ENCODE measurements around the gene PTPRA. TPM values are rescaled to one million over a fixed set of nuclear protein-coding genes. Genes with fewer than 3 reads are reported as not detected.

The PTPRA gene
- total and polyA plus RNA-seq, 11 donors = 6.1 to 43.4 (median 24.9) TPM

GRCh38 chr20:2839732-2840137 lies 33.5 kb upstream of the PTPRA start:
- ATAC-seq (no peak), DNase-seq (no peak)
- Histone ChIP-seq H3K4me3 (peak overlapping the region; percentile 70 to 99 (median 91)), H3K9me3 (no peaks in the 10 kb centered on the region), H3K27me3 (no peaks in the 10 kb centered on the region), H3K36me3 (peaks cover 0 to 13% (median 0%) of the 10 kb centered on the region in 9 donors), H3K27ac (peak overlapping the region; percentile 69 to 96 (median 87)), H3K4me1 (peaks cover 0 to 26% (median 15%) of the 10 kb centered on the region in 12 donors)
- intact Hi-C loops (cut with DNase I) = loop anchor here in 6 of 10 donors (1.0 to 10.0 kb wide), 9 partner anchors 33 to 315 kb away; partner anchors contain the start of genes EBF4 (in 2 of the 6), IDH3B (in 2 of the 6) and PTPRA (in 2 of the 6)
- TF ChIP-seq CTCF (IDR thresholded peaks at IDR 0.05) = no peak
- no peak for TF ChIP-seq POLR2A (IDR thresholded peaks at IDR 0.05)
- WGBS, 4 donors = 78 to 90% (median 82%) methylated on average over 17 to 21 of the region's 21 CpGs

DNA sequence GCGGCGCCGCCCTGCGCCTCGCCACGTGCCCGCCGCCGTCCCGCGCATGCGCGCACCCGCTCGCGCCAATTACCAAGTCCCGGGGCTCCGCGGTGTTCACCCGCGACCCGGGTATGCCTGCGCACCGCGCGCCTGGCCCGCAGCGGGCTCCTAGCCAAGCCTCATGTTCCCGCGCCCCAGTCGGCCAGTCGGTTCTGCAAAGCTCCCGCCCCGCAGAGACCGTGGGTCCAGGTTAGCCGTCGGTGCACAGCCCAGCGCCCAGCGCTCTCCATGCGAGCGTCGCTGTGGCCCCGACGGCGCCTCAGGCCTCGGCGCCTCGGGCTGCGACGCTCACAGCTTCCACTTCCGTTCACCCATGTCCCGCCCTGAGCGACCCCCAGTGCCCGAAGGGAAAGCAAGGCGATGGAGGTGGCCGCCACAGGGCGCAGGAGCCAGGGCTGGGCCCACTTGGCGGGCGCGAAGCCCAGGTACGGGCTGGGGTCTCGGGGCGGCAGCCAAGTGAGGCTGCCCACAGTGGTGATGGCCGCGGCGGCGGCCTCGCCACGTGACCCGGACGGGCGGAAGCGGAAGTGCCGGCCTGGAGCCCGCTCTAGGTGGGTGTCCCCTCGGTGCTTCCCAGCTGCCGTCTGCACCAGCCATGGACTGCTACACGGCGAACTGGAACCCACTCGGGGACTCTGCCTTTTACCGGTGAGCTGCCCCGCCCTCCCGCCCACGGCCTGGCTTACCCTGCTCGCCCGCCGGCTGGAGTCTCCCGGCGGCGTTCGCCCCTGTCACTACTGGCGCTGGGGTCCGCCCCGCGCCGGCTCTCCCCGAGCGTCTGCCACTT lies 32.9 kb upstream of the PTPRA start, which contains the start of the genes PCED1A and VPS16:
Gene PCED1A (minus strand): TSS at position 518 of the 829 bp plus-strand sequence. CDS start 743 bp downstream, outside the sequence.
Gene VPS16 (plus strand): TSS at position 608 of the 829 bp plus-strand sequence. CDS start 30 bp downstream, at position 638.
- 3 to 7% (median 3%) methylated on average over 41 to 98 of the region's 98 CpGs for WGBS, 4 donors

GRCh38 chr20:2840967-2841531 lies 32.2 kb upstream of the PTPRA start:
- Histone ChIP-seq H3K27me3 (no peaks in the 10 kb centered on the region), H3K4me3 (peak overlapping the region; percentile 70 to 99 (median 91)), H3K36me3 (peaks cover 0 to 13% (median 0%) of the 10 kb centered on the region in 9 donors), H3K9me3 (no peaks in the 10 kb centered on the region), H3K27ac (peak overlapping the region; percentile 69 to 96 (median 87)), H3K4me1 (peaks cover 0 to 26% (median 15%) of the 10 kb centered on the region in 12 donors)
- intact Hi-C loops (cut with DNase I) = loop anchor here in 5 of 10 donors (1.0 to 10.0 kb wide), 7 partner anchors 32 to 316 kb away; partner anchors contain the start of genes EBF4 (in 2 of the 5), PTPRA (in 2 of the 5) and IDH3B (in 1 of the 5)
- ATAC-seq (peak; percentile 44 to 78 (median 64)), DNase-seq (peak; percentile 67 to 83 (median 76))
- WGBS, 4 donors = 4 to 7% (median 5%) methylated on average over 26 to 33 of the region's 33 CpGs
- TF ChIP-seq POLR2A (IDR thresholded peaks at IDR 0.05) (no peak), CTCF (IDR thresholded peaks at IDR 0.05) (peak in 1 of 12 donors; percentile 7)

More for the DNA sequence above, 32.9 kb upstream of the PTPRA start, which contains the start of the genes PCED1A and VPS16:
- no peaks in the 10 kb centered on the region for H3K9me3 ChIP-seq
- H3K4me1 ChIP-seq = peaks cover 0 to 26% (median 15%) of the 10 kb centered on the region in 12 donors
- peak within 1 kb of the TSS; percentile 69 to 96 (median 87) for H3K27ac ChIP-seq
- intact Hi-C loops (cut with DNase I) = loop anchor here in 5 of 10 donors (1.0 to 10.0 kb wide), 7 partner anchors 32 to 316 kb away; partner anchors contain the start of genes EBF4 (in 2 of the 5), PTPRA (in 2 of the 5) and IDH3B (in 1 of the 5)
- TF ChIP-seq CTCF (IDR thresholded peaks at IDR 0.05) (no peak), POLR2A (IDR thresholded peaks at IDR 0.05) (peak in 1 of 2 donors; percentile 46)
- peak within 1 kb of the TSS; percentile 70 to 99 (median 91) for H3K4me3 ChIP-seq
- ATAC-seq = peak; percentile 97 to 99 (median 98)
- peak; percentile 89 to 95 (median 91) for DNase-seq
- no peaks in the 10 kb centered on the region for H3K27me3 ChIP-seq
- H3K36me3 ChIP-seq = peaks cover 0 to 13% (median 0%) of the 10 kb centered on the region in 9 donors

Data from heart left ventricle (tissue), 16 donors.